GM06990 (cell line): ENCODE data around the gene CEP112.

Experiments used
- DNase-seq: peaks from one replicate; pipeline ENCODE4 v3.0.0-alpha.2; 2011; ENCODE audit not compliant: insufficient read length; ENCODE audit errors: extremely low read depth
- H3K27me3 ChIP-seq: replicated peaks from 2 replicates; pipeline ENCODE4 v1.6.0; 2011; ENCODE audit warnings: low read length; ENCODE audit not compliant: control insufficient read depth, insufficient read depth
- H3K36me3 ChIP-seq: 2 replicates; pipeline ENCODE4 v1.5.1; 2011; ENCODE audit warnings: low read length; ENCODE audit not compliant: control insufficient read depth, insufficient read depth
- H3K4me3 ChIP-seq: replicated peaks from 2 replicates; pipeline ENCODE4 v1.5.1; 2011; ENCODE audit warnings: low read depth, mild to moderate bottlenecking, control low read depth, low read length
- TF ChIP-seq, protein P1 (sequence below): IDR thresholded peaks from 2 replicates; pipeline ENCODE4 v1.5.1; 2011; ENCODE audit warnings: low read length, control low read depth, mild to moderate bottlenecking, inconsistent platforms; ENCODE audit not compliant: insufficient read depth, poor library complexity, severe bottlenecking

CEP112 gene

DNA sequence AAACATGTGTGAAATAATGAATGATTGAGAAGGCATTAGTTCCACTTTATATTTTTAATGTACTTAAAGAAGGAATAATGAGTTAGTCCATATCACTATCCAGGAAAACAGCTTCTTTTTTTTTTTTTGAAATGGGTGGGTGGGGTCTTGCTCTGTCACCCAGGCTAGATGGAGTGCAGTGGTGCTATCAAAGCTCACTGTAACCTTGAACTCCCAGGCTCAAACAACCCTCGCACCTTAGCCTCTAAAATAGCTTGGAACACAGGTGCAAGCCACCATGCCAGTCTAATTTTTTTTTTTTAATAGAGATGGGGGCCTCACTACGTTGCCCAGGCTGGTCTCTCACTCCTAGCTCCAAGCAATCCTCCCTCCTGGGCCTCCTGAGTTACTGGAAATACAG is 275.5 kb downstream of the CEP112 start:
- Histone ChIP-seq H3K27me3 (no peaks in the 10 kb centered on the region), H3K36me3 (no peaks in the 10 kb centered on the region), H3K4me3 (no peak overlapping the region)
- DNase-seq, result no peak
- TF ChIP-seq, protein P1, sequence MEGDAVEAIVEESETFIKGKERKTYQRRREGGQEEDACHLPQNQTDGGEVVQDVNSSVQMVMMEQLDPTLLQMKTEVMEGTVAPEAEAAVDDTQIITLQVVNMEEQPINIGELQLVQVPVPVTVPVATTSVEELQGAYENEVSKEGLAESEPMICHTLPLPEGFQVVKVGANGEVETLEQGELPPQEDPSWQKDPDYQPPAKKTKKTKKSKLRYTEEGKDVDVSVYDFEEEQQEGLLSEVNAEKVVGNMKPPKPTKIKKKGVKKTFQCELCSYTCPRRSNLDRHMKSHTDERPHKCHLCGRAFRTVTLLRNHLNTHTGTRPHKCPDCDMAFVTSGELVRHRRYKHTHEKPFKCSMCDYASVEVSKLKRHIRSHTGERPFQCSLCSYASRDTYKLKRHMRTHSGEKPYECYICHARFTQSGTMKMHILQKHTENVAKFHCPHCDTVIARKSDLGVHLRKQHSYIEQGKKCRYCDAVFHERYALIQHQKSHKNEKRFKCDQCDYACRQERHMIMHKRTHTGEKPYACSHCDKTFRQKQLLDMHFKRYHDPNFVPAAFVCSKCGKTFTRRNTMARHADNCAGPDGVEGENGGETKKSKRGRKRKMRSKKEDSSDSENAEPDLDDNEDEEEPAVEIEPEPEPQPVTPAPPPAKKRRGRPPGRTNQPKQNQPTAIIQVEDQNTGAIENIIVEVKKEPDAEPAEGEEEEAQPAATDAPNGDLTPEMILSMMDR, result no peak

DNA sequence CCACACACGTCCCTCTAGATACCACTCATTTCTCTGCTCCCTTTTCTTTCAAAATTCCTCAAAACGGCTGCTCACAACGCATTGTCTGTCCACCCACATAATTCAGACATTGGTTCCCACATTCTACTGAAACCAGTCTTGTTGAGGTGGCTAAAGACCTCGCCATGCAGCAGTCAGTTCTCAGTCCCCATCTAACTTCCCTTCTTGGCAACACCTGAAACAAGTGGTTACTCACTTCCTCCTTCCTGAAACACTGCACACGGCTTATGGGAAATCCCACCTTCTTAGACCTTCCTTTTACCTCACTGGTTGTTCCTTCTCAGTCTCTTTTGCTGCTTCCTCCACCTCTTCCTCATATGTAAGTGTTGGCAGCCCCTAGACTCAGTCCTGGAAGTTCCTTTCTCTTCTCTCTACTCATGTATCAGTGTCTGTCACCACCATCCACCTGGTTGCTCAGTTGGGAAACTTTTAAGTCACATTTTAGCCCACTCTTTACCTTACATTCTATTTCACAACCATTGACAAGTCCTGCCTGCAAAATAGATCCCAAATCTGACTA is 277.1 kb downstream of the CEP112 start:
- H3K27me3 ChIP-seq, result no peaks in the 10 kb centered on the region
- TF ChIP-seq, protein P1, result no peak
- H3K36me3 ChIP-seq, result no peaks in the 10 kb centered on the region
- DNase-seq, result peak; percentile 49
- no peak overlapping the region for H3K4me3 ChIP-seq

DNA sequence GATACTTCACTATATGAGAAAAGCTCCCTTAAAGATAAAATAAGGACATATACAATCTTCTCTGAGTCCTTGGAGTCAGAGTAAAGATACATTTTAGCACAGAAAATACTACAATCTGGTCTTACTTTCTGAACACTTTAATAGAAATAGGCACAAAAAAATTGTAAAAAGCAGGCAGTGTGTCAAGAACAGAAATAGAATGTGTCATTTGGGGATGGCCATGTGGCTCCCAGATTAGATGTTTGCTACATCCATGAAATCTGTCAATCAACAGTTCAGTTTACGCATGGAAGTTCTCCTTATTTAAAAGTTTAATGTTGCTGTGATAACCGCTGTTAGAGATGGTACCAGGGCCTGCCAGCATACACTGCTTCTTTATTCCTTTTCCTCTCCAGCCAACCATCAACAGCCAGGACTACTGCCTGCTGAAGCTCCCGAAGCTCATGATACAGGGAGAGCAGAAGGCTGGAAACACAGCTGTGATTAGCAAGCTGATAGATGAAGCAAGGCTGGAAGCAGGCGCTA is 278.5 kb downstream of the CEP112 start:
- TF ChIP-seq, protein P1, result no peak
- Histone ChIP-seq H3K4me3 (no peak overlapping the region), H3K27me3 (no peaks in the 10 kb centered on the region), H3K36me3 (no peaks in the 10 kb centered on the region)
- DNase-seq, result no peak

DNA sequence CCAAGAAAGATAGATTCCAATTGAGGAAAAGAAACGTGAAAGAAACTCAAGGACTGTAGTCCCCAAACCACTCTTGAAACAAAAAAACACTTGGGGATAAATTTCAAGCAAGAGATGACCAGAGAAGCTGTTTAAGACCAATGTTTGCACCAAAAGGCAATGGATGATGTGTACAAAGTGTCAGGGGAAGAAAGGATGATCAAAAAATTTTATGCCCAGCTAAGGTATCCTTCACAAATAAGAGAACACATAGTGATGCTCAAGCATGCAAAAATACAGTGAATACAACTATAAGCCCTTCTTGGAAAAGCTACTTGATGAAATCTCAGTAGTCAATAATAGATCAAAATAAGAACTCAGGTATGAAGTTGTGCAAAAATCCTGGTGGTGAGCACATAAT is 281.1 kb downstream of the CEP112 start:
- no peaks in the 10 kb centered on the region for H3K36me3 ChIP-seq
- no peak for DNase-seq
- TF ChIP-seq, protein P1, result no peak
- no peak overlapping the region for H3K4me3 ChIP-seq
- no peaks in the 10 kb centered on the region for H3K27me3 ChIP-seq

DNA sequence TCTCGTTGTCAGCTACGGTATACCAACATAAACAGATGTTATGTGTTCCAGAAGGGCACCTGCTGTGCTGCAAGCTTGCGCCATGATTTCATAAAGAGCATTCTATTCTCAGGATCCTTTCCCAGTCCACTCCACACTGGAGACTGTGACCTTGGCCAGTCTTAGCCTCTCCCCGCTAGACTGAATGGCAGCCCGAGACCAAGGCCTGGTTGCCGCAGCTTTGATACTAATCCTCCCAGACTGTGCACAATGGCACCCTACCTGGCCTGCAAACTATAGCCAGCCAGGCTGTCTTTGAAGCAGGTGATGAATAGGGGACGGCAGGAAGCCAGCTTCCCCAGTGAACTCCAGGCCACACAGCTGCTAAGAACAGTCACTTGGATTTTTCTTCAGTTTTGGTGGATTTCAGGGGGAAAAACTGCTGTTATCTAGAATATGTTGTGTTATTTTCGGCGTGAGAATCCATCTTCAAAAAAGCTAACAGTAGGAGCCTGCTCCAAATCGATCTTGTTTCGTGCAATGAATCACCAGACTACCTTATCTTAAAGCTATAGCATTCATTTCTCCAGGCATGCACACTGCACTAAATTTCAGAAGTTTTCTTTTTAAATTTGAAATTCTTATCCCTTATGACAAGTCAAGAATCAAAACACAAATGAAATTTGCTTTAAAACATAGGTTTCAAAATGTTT is 289.0 kb downstream of the CEP112 start:
- no peak overlapping the region for H3K4me3 ChIP-seq
- no peak for DNase-seq

More for the DNA sequence above, 289.0 kb downstream of the CEP112 start:
- Histone ChIP-seq H3K36me3 (no peaks in the 10 kb centered on the region), H3K27me3 (no peaks in the 10 kb centered on the region)
- TF ChIP-seq, protein P1, result no peak
